HepG2 (cell line): ENCODE results near the gene MRPS17. TPM values are rescaled to one million over a fixed set of nuclear protein-coding genes. Genes with fewer than 3 reads are reported as not detected.

Source experiments
- ARHGAP35 ChIP-seq: sonication (generic); formaldehyde crosslinking; IDR thresholded peaks from 2 replicates; pipeline ENCODE4 v1.9.0; 2022; ENCODE audit warnings: mild to moderate bottlenecking, inconsistent platforms, moderate library complexity, missing genetic modification reagents, borderline replicate concordance
- BORCS8-MEF2B ChIP-seq: sonication (generic); formaldehyde crosslinking; IDR thresholded peaks from 2 replicates; pipeline ENCODE4 v1.8.0; 2022; ENCODE audit warnings: mild to moderate bottlenecking, missing genetic modification reagents
- FOSL2 ChIP-seq: sonication (generic); formaldehyde crosslinking; IDR thresholded peaks from 2 replicates; pipeline ENCODE4 v1.4.0; 2020; ENCODE audit warnings: missing genetic modification reagents
- FOXJ3 ChIP-seq: sonication (generic); formaldehyde crosslinking; IDR thresholded peaks from 2 replicates; pipeline ENCODE4 v1.4.0; 2020; ENCODE audit warnings: missing genetic modification reagents, mild to moderate bottlenecking, borderline replicate concordance
- FOXK1 ChIP-seq: sonication (generic); formaldehyde crosslinking; IDR thresholded peaks from 2 replicates; pipeline ENCODE4 v1.4.0; 2020; ENCODE audit warnings: low read depth, missing genetic modification reagents, borderline replicate concordance
- FOXM1 ChIP-seq: sonication (generic); formaldehyde crosslinking; IDR thresholded peaks from 2 replicates; pipeline ENCODE4 v1.5.0; 2020; ENCODE audit warnings: missing genetic modification reagents
- NR2C2 ChIP-seq: sonication (generic); formaldehyde crosslinking; IDR thresholded peaks from 2 replicates; pipeline ENCODE4 v1.4.0; 2020; ENCODE audit warnings: missing genetic modification reagents, mild to moderate bottlenecking, moderate library complexity, borderline replicate concordance
- POLR2G ChIP-seq: fragments of 200-400 bp; formaldehyde crosslinking; IDR thresholded peaks from 2 replicates; pipeline ENCODE4 v1.6.1; 2018; ENCODE audit warnings: mild to moderate bottlenecking, low read depth, low read length, moderate library complexity
- REST ChIP-seq, 2 experiments: IDR thresholded peaks; 2 replicates each; pipeline ENCODE4 v1.6.1; 2011 to 2012; ENCODE audit warnings: low read length in 2 of 2, borderline replicate concordance in 1 of 2, low read depth in 1 of 2, mild to moderate bottlenecking in 1 of 2, moderate library complexity in 1 of 2
- RFXAP ChIP-seq: sonication (generic); formaldehyde crosslinking; IDR thresholded peaks from 2 replicates; pipeline ENCODE4 v1.4.0; 2020; ENCODE audit warnings: missing genetic modification reagents, borderline replicate concordance
- SATB2 ChIP-seq: sonication (generic); formaldehyde crosslinking; IDR thresholded peaks from 2 replicates; pipeline ENCODE4 v1.5.0; 2020; ENCODE audit warnings: missing genetic modification reagents
- SMARCE1 ChIP-seq: fragments of 450-650 bp; IDR thresholded peaks from 2 replicates; pipeline ENCODE4 v1.6.1; 2017; ENCODE audit warnings: borderline replicate concordance
- TCF7 ChIP-seq: sonication (generic); IDR thresholded peaks from 2 replicates; pipeline ENCODE4 v1.6.1; 2016; ENCODE audit warnings: antibody characterized with exemption, low read depth
- TMF1 ChIP-seq: sonication (generic); formaldehyde crosslinking; IDR thresholded peaks from 2 replicates; pipeline ENCODE4 v1.8.1; 2022; ENCODE audit warnings: low read depth, missing genetic modification reagents
- ZBTB7B ChIP-seq: sonication (generic); formaldehyde crosslinking; IDR thresholded peaks from 2 replicates; pipeline ENCODE4 v1.4.0; 2020; ENCODE audit warnings: missing genetic modification reagents
- ZC3H4 ChIP-seq: sonication (generic); formaldehyde crosslinking; IDR thresholded peaks from 2 replicates; pipeline ENCODE4 v1.4.0; 2020; ENCODE audit warnings: missing genetic modification reagents, borderline replicate concordance
- ZFP36L2 ChIP-seq: sonication (generic); formaldehyde crosslinking; IDR thresholded peaks from 2 replicates; pipeline ENCODE4 v1.4.0; 2020; ENCODE audit warnings: missing genetic modification reagents
- ZNF207 ChIP-seq: fragments of 450-650 bp; IDR thresholded peaks from 2 replicates; pipeline ENCODE4 v1.6.1; 2016; ENCODE audit warnings: antibody characterized with exemption, borderline replicate concordance
- ZNF264 ChIP-seq: sonication (generic); formaldehyde crosslinking; IDR thresholded peaks from 2 replicates; pipeline ENCODE4 v1.4.0; 2020; ENCODE audit warnings: missing genetic modification reagents
- ZNF329 ChIP-seq: sonication (generic); formaldehyde crosslinking; IDR thresholded peaks from 2 replicates; pipeline ENCODE4 v1.9.0; 2021; ENCODE audit warnings: low read depth, mild to moderate bottlenecking, missing genetic modification reagents
- ZNF766 ChIP-seq: sonication (generic); formaldehyde crosslinking; IDR thresholded peaks from 2 replicates; pipeline ENCODE4 v1.5.0; 2020; ENCODE audit warnings: missing genetic modification reagents, borderline replicate concordance
- polyA plus RNA-seq, 8 experiments: library from polyadenylated mRNA; depleted of rRNA in 3 of 8; stranded (reverse) in 7 of 8; unstranded in 1 of 8; fragments of >200 nt; fragmentation: Illumina TruSeq in 4 of 8; extraction: Trizol in 4 of 8; gene quantifications; 2 replicates each; pipeline versions ENCODE4 v1.2.1 to v1.2.3, GENCODE V29; 2011 to 2016; ENCODE audit warnings: low read depth in 4 of 8, missing spikeins in 1 of 8, mixed read lengths in 1 of 8; ENCODE audit not compliant: insufficient read depth in 1 of 8
- total RNA-seq, 5 experiments: library from RNA; depleted of rRNA; stranded (reverse); fragments of >200 nt; fragmentation: Illumina TruSeq; extraction: Trizol; gene quantifications; 2 replicates each; pipeline ENCODE4 v1.2.3, GENCODE V29; 2016; ENCODE audit warnings: low read depth in 1 of 5
- TF ChIP-seq, protein P1 (sequence below): conservative IDR thresholded peaks from 2 replicates; pipeline ENCODE4 v1.6.1; 2018; ENCODE audit warnings: missing genetic modification reagents
- TF ChIP-seq, protein P2 (sequence below): sonication (generic); formaldehyde crosslinking; conservative IDR thresholded peaks from 2 replicates; pipeline ENCODE4 v1.8.0; 2022; ENCODE audit warnings: missing genetic modification reagents

The MRPS17 gene
- total and polyA plus RNA-seq, 2 of the 13 experiments (the other 11 are each of a cell fraction or from before 2014, with no cell fraction given): 14.9 to 31.3 TPM

GRCh38 chr7:55951637-55952351 lies at the start of gene MRPS17 (continued):
- TF ChIP-seq ARHGAP35 (CRISPR knock-in tag) (no peak), POLR2G (peak; percentile 85), ZC3H4 (no peak), SMARCE1 (no peak), FOXK1 (peak; percentile 60; the same call in 1 of the 2 replicates), RFXAP (CRISPR knock-in tag) (0 out of 2 replicates have a peak, but pooled peaks have one; percentile 22), FOSL2 (peak; percentile 50), ZNF207 (no peak), BORCS8-MEF2B (CRISPR knock-in tag) (peak; percentile 61; the same call in 1 of the 2 replicates), FOXJ3 (CRISPR knock-in tag) (no peak), NR2C2 (CRISPR knock-in tag) (peak; percentile 67), ZNF264 (CRISPR knock-in tag) (no peak), TCF7 (no peak), SATB2 (CRISPR knock-in tag) (no peak), FOXM1 (CRISPR knock-in tag) (no peak), ZNF329 (CRISPR knock-in tag) (no peak), REST (IDR thresholded peaks at IDR 0.05; ENCODE audit: borderline replicate concordance in 1 of 2, low read depth in 1 of 2, low read length in 2 of 2) (no peak), ZFP36L2 (CRISPR knock-in tag) (no peak), ZBTB7B (CRISPR knock-in tag) (peak; percentile 59; the same call in 1 of the 2 replicates), ZNF766 (CRISPR knock-in tag) (no peak), TMF1 (CRISPR knock-in tag) (0 out of 2 replicates have a peak, but pooled peaks have one; percentile 72)
- TF ChIP-seq, protein P1, sequence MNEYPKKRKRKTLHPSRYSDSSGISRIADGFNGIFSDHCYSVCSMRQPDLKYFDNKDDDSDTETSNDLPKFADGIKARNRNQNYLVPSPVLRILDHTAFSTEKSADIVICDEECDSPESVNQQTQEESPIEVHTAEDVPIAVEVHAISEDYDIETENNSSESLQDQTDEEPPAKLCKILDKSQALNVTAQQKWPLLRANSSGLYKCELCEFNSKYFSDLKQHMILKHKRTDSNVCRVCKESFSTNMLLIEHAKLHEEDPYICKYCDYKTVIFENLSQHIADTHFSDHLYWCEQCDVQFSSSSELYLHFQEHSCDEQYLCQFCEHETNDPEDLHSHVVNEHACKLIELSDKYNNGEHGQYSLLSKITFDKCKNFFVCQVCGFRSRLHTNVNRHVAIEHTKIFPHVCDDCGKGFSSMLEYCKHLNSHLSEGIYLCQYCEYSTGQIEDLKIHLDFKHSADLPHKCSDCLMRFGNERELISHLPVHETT: no peak
- TF ChIP-seq, protein P2, sequence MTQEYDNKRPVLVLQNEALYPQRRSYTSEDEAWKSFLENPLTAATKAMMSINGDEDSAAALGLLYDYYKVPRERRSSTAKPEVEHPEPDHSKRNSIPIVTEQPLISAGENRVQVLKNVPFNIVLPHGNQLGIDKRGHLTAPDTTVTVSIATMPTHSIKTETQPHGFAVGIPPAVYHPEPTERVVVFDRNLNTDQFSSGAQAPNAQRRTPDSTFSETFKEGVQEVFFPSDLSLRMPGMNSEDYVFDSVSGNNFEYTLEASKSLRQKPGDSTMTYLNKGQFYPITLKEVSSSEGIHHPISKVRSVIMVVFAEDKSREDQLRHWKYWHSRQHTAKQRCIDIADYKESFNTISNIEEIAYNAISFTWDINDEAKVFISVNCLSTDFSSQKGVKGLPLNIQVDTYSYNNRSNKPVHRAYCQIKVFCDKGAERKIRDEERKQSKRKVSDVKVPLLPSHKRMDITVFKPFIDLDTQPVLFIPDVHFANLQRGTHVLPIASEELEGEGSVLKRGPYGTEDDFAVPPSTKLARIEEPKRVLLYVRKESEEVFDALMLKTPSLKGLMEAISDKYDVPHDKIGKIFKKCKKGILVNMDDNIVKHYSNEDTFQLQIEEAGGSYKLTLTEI: no peak
